Vagina (tissue), 2 donors: ENCODE measurements around the gene TGFA. TPM values are rescaled to one million over a fixed set of nuclear protein-coding genes. Genes with fewer than 3 reads are reported as not detected.

Experiments
- DNase-seq, 2 donors: peaks; one replicate each; pipeline ENCODE4 v3.0.0-alpha.2; 2017; ENCODE audit errors: extremely low spot score in 2 of 2
- H3K27ac ChIP-seq: fragments of 200-600 bp; sonication (generic); one replicate; pipeline ENCODE4 v1.5.1; 2019
- H3K27me3 ChIP-seq: fragments of 200-600 bp; sonication (generic); one replicate; pipeline ENCODE4 v1.5.1; 2019
- H3K36me3 ChIP-seq, 2 donors: fragments of 200-600 bp; sonication (generic); one replicate each; pipeline ENCODE4 v1.5.1; 2017 to 2019
- H3K4me1 ChIP-seq: fragments of 200-600 bp; sonication (generic); one replicate; pipeline ENCODE4 v1.5.1; 2019
- H3K4me3 ChIP-seq, 2 donors: fragments of 200-600 bp; sonication (generic); 1 replicate in 1 of 2; 2 replicates in 1 of 2; pipeline ENCODE4 v1.5.1; 2016 to 2019
- H3K9me3 ChIP-seq: fragments of 200-600 bp; sonication (generic); one replicate; pipeline ENCODE4 v1.5.1; 2019
- POLR2A ChIP-seq, 2 donors: fragments of 450-650 bp; IDR thresholded peaks; one replicate each; pipeline ENCODE4 v1.6.1; 2017; ENCODE audit warnings: antibody characterized with exemption in 2 of 2, mild to moderate bottlenecking in 2 of 2, moderate library complexity in 2 of 2
- POLR2AphosphoS5 ChIP-seq, 2 donors: sonication (generic); formaldehyde crosslinking; IDR thresholded peaks; one replicate each; pipeline ENCODE4 v1.9.0; 2017; ENCODE audit warnings: antibody characterized with exemption in 2 of 2, mild to moderate bottlenecking in 2 of 2, low read depth in 1 of 2; ENCODE audit not compliant: insufficient read depth in 1 of 2
- intact Hi-C: fragments of 100-400 bp; cut with DNase I; formaldehyde crosslinking; loops from one replicate; pipeline ENCODE4 v1.15.1; 2023
- total RNA-seq: library from RNA; depleted of rRNA; stranded (reverse); fragments of >200 nt; gene quantifications from one replicate; pipeline ENCODE4 v1.2.3, GENCODE V29; 2016
- TF ChIP-seq, protein P1 (sequence below), 3 experiments: fragments of 450-650 bp in 2 of 3; fragments of 200-600 bp in 1 of 3; sonication (generic) in 1 of 3; IDR thresholded peaks; one replicate each; pipeline ENCODE4 v1.5.1; 2017 to 2019; ENCODE audit warnings: antibody characterized with exemption in 3 of 3, mild to moderate bottlenecking in 2 of 3, moderate library complexity in 2 of 3

TGFA gene
- total RNA-seq, 1 donor from 2014 or later: 27.7 TPM

DNA sequence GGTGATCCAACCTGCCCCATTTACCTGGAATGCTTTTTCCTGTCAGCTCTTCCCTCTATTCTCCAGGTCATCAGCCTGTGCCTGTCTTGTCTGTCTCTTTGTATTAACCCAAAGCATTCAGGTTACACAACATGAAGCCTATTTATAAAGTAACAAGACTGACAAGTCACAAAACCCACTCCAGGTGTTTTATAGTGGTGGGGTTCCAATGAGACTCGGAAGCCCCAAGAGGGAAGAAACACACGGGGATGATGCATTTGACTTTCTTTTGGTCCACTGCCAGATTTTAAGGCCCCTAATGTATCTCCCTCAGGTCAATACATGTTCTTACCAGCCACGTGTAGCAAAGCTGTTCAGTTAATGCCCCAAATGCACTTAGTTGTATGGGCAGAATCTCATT is 27.5 kb downstream of the TGFA start:
- Histone ChIP-seq H3K27ac (no peak overlapping the region), H3K36me3 (no peaks in the 10 kb centered on the region), H3K27me3 (no peaks in the 10 kb centered on the region), H3K9me3 (no peaks in the 10 kb centered on the region), H3K4me3 (no peak overlapping the region), H3K4me1 (peaks cover 25% of the 10 kb centered on the region)
- intact Hi-C loops: no loop called here
- TF ChIP-seq POLR2A (IDR thresholded peaks at IDR 0.05) (no peak), POLR2AphosphoS5 (IDR thresholded peaks at IDR 0.05; ENCODE audit: insufficient read depth in 1 of 2, low read depth in 1 of 2) (no peak)
- TF ChIP-seq, protein P1, sequence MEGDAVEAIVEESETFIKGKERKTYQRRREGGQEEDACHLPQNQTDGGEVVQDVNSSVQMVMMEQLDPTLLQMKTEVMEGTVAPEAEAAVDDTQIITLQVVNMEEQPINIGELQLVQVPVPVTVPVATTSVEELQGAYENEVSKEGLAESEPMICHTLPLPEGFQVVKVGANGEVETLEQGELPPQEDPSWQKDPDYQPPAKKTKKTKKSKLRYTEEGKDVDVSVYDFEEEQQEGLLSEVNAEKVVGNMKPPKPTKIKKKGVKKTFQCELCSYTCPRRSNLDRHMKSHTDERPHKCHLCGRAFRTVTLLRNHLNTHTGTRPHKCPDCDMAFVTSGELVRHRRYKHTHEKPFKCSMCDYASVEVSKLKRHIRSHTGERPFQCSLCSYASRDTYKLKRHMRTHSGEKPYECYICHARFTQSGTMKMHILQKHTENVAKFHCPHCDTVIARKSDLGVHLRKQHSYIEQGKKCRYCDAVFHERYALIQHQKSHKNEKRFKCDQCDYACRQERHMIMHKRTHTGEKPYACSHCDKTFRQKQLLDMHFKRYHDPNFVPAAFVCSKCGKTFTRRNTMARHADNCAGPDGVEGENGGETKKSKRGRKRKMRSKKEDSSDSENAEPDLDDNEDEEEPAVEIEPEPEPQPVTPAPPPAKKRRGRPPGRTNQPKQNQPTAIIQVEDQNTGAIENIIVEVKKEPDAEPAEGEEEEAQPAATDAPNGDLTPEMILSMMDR (IDR thresholded peaks at IDR 0.05): no peak
- DNase-seq: no peak

DNA sequence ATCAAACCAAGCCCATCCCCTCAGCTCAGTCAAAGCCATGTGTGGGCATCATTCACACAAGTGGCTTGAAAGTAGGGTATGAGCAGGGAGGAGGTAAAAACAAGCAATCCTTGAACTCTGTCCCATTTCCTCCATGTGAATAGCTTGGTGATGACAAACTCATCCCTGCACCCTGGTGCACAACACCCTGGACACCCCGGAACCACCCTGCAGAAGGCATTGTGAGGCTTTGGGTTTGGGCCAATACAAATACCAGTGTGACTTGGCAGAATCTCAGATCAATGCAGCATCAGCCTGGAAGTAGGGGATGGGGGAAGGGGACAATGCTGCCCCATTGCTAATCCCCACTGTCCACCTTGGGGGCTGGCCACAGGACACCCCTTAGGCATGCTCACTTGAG is 28.6 kb downstream of the TGFA start:
- H3K4me1 ChIP-seq: peaks cover 25% of the 10 kb centered on the region
- no peaks in the 10 kb centered on the region for H3K36me3 ChIP-seq
- H3K9me3 ChIP-seq: no peaks in the 10 kb centered on the region
- DNase-seq: no peak
- H3K27me3 ChIP-seq: no peaks in the 10 kb centered on the region
- H3K4me3 ChIP-seq: no peak overlapping the region
- intact Hi-C loops: no loop called here
- no peak for TF ChIP-seq POLR2AphosphoS5 (IDR thresholded peaks at IDR 0.05; ENCODE audit: insufficient read depth in 1 of 2, low read depth in 1 of 2)
- TF ChIP-seq POLR2A (IDR thresholded peaks at IDR 0.05): no peak
- TF ChIP-seq, protein P1 (IDR thresholded peaks at IDR 0.05): no peak
- no peak overlapping the region for H3K27ac ChIP-seq

DNA sequence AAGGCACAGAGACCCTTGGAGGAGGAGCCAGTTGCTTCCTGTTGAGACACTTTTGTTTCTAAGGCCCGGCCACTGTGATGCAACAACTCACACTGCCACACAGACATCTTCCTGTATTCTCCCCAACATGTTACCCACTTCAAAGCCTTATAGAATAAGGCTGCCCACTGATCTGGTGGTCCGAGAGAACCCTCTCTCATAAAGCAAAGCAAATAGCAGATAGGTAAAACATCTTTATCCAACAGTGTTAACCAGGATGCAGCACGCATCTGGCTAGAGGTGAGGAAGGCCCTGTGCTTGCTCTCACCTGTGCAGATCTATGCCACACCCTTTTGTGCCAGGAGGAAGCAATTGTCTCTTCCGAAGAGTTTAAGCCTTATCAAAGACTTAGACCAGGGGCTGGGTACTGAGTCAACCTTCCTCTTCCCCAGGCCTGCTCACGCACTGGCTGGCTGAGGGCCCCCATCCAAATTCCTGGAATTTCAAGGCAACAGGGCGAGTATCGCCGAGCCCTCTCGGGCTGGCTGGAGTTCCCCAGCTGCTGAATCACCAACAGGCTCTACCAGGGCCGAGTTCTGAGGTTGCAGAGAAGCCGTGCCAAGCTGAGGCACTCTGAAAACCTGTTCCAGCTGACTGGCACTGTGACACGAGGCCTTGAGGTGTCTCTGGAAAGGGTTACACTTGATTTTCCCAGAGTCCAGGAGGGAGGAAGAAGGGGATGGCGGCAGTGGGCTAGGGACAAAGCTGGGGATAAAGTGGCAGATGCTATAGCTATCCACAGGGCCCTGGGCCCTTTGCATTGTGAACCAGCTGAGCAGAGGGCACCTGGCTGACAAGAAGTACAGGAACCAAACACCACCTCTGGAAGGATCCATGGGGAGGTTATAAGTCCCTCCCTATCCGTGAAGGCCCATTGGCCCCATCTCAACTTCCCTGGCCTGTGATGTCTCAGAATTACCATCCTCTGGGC is 29.3 kb downstream of the TGFA start:
- TF ChIP-seq, protein P1 (IDR thresholded peaks at IDR 0.05): no peak
- peak; percentile 7 to 56 for TF ChIP-seq POLR2AphosphoS5 (IDR thresholded peaks at IDR 0.05; ENCODE audit: insufficient read depth in 1 of 2, low read depth in 1 of 2)
- TF ChIP-seq POLR2A (IDR thresholded peaks at IDR 0.05): no peak
- no peak for DNase-seq
- Histone ChIP-seq H3K36me3 (no peaks in the 10 kb centered on the region), H3K4me1 (peaks cover 25% of the 10 kb centered on the region), H3K4me3 (no peak overlapping the region), H3K27me3 (no peaks in the 10 kb centered on the region), H3K9me3 (no peaks in the 10 kb centered on the region), H3K27ac (peak overlapping the region; percentile 42)
- intact Hi-C loops: no loop called here

DNA sequence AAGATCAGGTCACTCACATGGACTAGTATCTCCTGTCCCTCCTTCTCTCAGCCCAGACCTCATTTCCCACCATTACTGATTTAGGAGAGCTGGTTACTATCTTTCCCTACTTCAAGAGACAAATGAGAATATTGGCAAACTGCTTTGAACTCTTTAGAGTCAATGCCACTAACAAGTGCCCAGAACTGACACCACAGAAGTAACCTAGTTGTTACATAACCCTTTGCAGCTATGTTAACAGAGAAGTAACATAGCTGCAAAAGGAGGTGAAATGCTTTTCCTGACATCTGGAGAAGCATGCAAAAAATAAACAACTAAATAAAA is 30.0 kb downstream of the TGFA start:
- Histone ChIP-seq H3K4me1 (peaks cover 25% of the 10 kb centered on the region), H3K27ac (no peak overlapping the region), H3K4me3 (no peak overlapping the region), H3K36me3 (no peaks in the 10 kb centered on the region), H3K9me3 (no peaks in the 10 kb centered on the region), H3K27me3 (no peaks in the 10 kb centered on the region)
- no peak for DNase-seq
- TF ChIP-seq POLR2AphosphoS5 (IDR thresholded peaks at IDR 0.05; ENCODE audit: insufficient read depth in 1 of 2, low read depth in 1 of 2) (no peak), POLR2A (IDR thresholded peaks at IDR 0.05) (no peak)
- TF ChIP-seq, protein P1 (IDR thresholded peaks at IDR 0.05): no peak
- intact Hi-C loops: no loop called here

DNA sequence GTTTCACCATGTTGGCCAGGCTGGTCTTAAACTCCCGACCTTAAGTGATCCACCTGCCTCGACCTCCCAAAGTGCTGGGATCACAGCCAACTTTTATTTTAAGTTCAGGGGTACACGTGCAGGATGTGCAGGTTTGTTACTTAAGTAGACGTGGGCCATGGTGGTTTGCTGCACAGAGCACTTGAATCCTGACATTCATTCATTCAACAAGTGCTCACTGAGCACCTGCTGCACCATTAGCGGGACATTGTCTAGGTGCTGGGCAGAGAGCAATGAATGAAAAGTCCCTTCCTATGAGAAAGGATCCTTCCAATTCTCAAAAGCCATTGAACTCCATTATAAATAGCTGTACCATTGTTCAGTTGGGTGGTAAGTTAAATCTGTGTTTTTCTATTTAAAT is 31.0 kb downstream of the TGFA start:
- no peak for DNase-seq
- no peaks in the 10 kb centered on the region for H3K9me3 ChIP-seq
- H3K4me1 ChIP-seq: peaks cover 25% of the 10 kb centered on the region
- H3K27me3 ChIP-seq: no peaks in the 10 kb centered on the region
- intact Hi-C loops: no loop called here
- no peak overlapping the region for H3K27ac ChIP-seq
- H3K36me3 ChIP-seq: no peaks in the 10 kb centered on the region
- TF ChIP-seq, protein P1 (IDR thresholded peaks at IDR 0.05): no peak
- no peak for TF ChIP-seq POLR2A (IDR thresholded peaks at IDR 0.05)
- no peak for TF ChIP-seq POLR2AphosphoS5 (IDR thresholded peaks at IDR 0.05; ENCODE audit: insufficient read depth in 1 of 2, low read depth in 1 of 2)
- no peak overlapping the region for H3K4me3 ChIP-seq
